IPS DF 4.7 (cell line): ENCODE measurements around the gene BCCIP.

Experiments
- DNase-seq: peaks from one replicate; pipeline ENCODE4 v3.0.0-alpha.2; 2013; ENCODE audit warnings: low spot score; ENCODE audit errors: extremely low read depth

BCCIP gene

GRCh38 chr10:125797994-125798662 is 25.2 kb upstream of the BCCIP start:
- DNase-seq = no peak

- no peak for DNase-seq
Measured at GRCh38 chr10:125799451-125800182, 23.7 kb upstream of the BCCIP start.

GRCh38 chr10:125801574-125801973 is 21.8 kb upstream of the BCCIP start:
- DNase-seq = no peak

- no peak for DNase-seq
Measured at GRCh38 chr10:125802131-125802530, 21.2 kb upstream of the BCCIP start.

GRCh38 chr10:125802739-125803138 is 20.6 kb upstream of the BCCIP start:
- DNase-seq = no peak

GRCh38 chr10:125808047-125808446 is 15.3 kb upstream of the BCCIP start:
- no peak for DNase-seq

- no peak for DNase-seq
Measured at GRCh38 chr10:125811251-125811650, 12.1 kb upstream of the BCCIP start.

GRCh38 chr10:125812128-125812750 is 11.1 kb upstream of the BCCIP start:
- no peak for DNase-seq

GRCh38 chr10:125815764-125816163 is 7.6 kb upstream of the BCCIP start:
- no peak for DNase-seq

- DNase-seq = no peak
Measured at GRCh38 chr10:125816548-125816947, 6.8 kb upstream of the BCCIP start.

- no peak for DNase-seq
Measured at GRCh38 chr10:125817337-125817946, 5.9 kb upstream of the BCCIP start.

GRCh38 chr10:125820701-125821100 is 2.6 kb upstream of the BCCIP start:
- no peak for DNase-seq

- DNase-seq = no peak
Measured at GRCh38 chr10:125823663-125824251, 411 bp downstream of the BCCIP start.

GRCh38 chr10:125824736-125825135 is 1.4 kb downstream of the BCCIP start:
- no peak for DNase-seq

- DNase-seq = no peak
Measured at GRCh38 chr10:125827133-125827532, 3.8 kb downstream of the BCCIP start.

GRCh38 chr10:125828311-125828710 is 5.0 kb downstream of the BCCIP start:
- DNase-seq = no peak

GRCh38 chr10:125836746-125837145 is 13.4 kb downstream of the BCCIP start:
- DNase-seq = no peak

- no peak for DNase-seq
Measured at GRCh38 chr10:125838802-125839575, 15.6 kb downstream of the BCCIP start.

GRCh38 chr10:125840406-125840805 is 17.1 kb downstream of the BCCIP start:
- no peak for DNase-seq

GRCh38 chr10:125840955-125841354 is 17.6 kb downstream of the BCCIP start:
- no peak for DNase-seq
